Endothelial cell of umbilical vein (primary cell): ENCODE data around the gene ARHGAP18.

Source experiments
- CTCF ChIP-seq, 2 donors: IDR thresholded peaks; 1 replicate in 1 of 2; 2 replicates in 1 of 2; pipeline ENCODE4 v1.5.1; 2011; ENCODE audit warnings: low read length in 2 of 2, mild to moderate bottlenecking in 2 of 2, moderate library complexity in 2 of 2, control low read depth in 1 of 2, inconsistent platforms in 1 of 2, low read depth in 1 of 2; ENCODE audit not compliant: insufficient read depth in 1 of 2; ENCODE audit errors: extremely low read depth in 1 of 2
- EZH2 ChIP-seq: IDR thresholded peaks from 2 replicates; pipeline ENCODE4 v1.6.1; 2012; ENCODE audit warnings: borderline replicate concordance, low read depth, mild to moderate bottlenecking, moderate library complexity, low read length, inconsistent platforms; ENCODE audit not compliant: severe bottlenecking
- POLR2A ChIP-seq: IDR thresholded peaks from 2 replicates; pipeline ENCODE4 v1.6.1; 2012; ENCODE audit warnings: low read depth, mild to moderate bottlenecking, control low read depth, low read length

- no peak for TF ChIP-seq EZH2
- TF ChIP-seq CTCF (IDR thresholded peaks at IDR 0.05; ENCODE audit: extremely low read depth in 1 of 2, insufficient read depth in 1 of 2, low read depth in 1 of 2, low read length in 2 of 2) = no peak
- TF ChIP-seq POLR2A = no peak
These were observed 132.3 kb downstream of the ARHGAP18 start for GRCh38 chr6:129577691-129578090.
